ENCODE measurements around the gene TBC1D17. TPM values are rescaled to one million over a fixed set of nuclear protein-coding genes. Genes with fewer than 3 reads are reported as not detected.

Gene TBC1D17
- total RNA-seq, 1 experiment from 2014 or later = 12.6 TPM

- Histone ChIP-seq H3K36me3 (replicated peaks; ENCODE audit: control insufficient read depth, insufficient read depth, low read length) (peaks cover 11% of the 10 kb centered on the region), H3K27me3 (ENCODE audit: control insufficient read depth, insufficient read depth, low read length) (no peaks in the 10 kb centered on the region), H3K4me3 (ENCODE audit: insufficient read depth, low read depth, low read length) (no peak overlapping the region)
Observed at GRCh38 chr19:49931293-49932040, 54.0 kb downstream of the TBC1D17 start.

GRCh38 chr19:49932041-49932451, 54.5 kb downstream of the TBC1D17 start:
- no peak for DNase-seq
- no peaks in the 10 kb centered on the region for H3K27me3 ChIP-seq (ENCODE audit: control insufficient read depth, insufficient read depth, low read length)
- no peak overlapping the region for H3K4me3 ChIP-seq (ENCODE audit: insufficient read depth, low read depth, low read length)
- peaks cover 7% of the 10 kb centered on the region for H3K36me3 ChIP-seq (replicated peaks; ENCODE audit: control insufficient read depth, insufficient read depth, low read length)

More at GRCh38 chr19:49931293-49932040, 54.0 kb downstream of the TBC1D17 start:
- DNase-seq = no peak

GRCh38 chr19:49932731-49933131, 55.2 kb downstream of the TBC1D17 start:
- Histone ChIP-seq H3K27me3 (ENCODE audit: control insufficient read depth, insufficient read depth, low read length) (no peaks in the 10 kb centered on the region), H3K4me3 (ENCODE audit: insufficient read depth, low read depth, low read length) (no peak overlapping the region), H3K36me3 (replicated peaks; ENCODE audit: control insufficient read depth, insufficient read depth, low read length) (peaks cover 1% of the 10 kb centered on the region)
- no peak for DNase-seq

GRCh38 chr19:49933643-49934042, 56.1 kb downstream of the TBC1D17 start:
- peaks cover 2% of the 10 kb centered on the region; the same call in 1 of the 2 replicates for H3K27me3 ChIP-seq (ENCODE audit: control insufficient read depth, insufficient read depth, low read length)
- H3K36me3 ChIP-seq (replicated peaks; ENCODE audit: control insufficient read depth, insufficient read depth, low read length) = no peaks in the 10 kb centered on the region
- no peak overlapping the region for H3K4me3 ChIP-seq (ENCODE audit: insufficient read depth, low read depth, low read length)
- no peak for DNase-seq

GRCh38 chr19:49936549-49936948, 59.0 kb downstream of the TBC1D17 start:
- H3K4me3 ChIP-seq (ENCODE audit: insufficient read depth, low read depth, low read length) = no peak overlapping the region
- DNase-seq = no peak
- H3K27me3 ChIP-seq (ENCODE audit: control insufficient read depth, insufficient read depth, low read length) = peaks cover 2% of the 10 kb centered on the region; the same call in 1 of the 2 replicates
- H3K36me3 ChIP-seq (replicated peaks; ENCODE audit: control insufficient read depth, insufficient read depth, low read length) = no peaks in the 10 kb centered on the region

- DNase-seq = peak; percentile 93
- H3K36me3 ChIP-seq (replicated peaks; ENCODE audit: control insufficient read depth, insufficient read depth, low read length) = no peaks in the 10 kb centered on the region
- peaks cover 2% of the 10 kb centered on the region; the same call in 1 of the 2 replicates for H3K27me3 ChIP-seq (ENCODE audit: control insufficient read depth, insufficient read depth, low read length)
- H3K4me3 ChIP-seq (ENCODE audit: insufficient read depth, low read depth, low read length) = 0 out of 2 replicates have a peak overlapping the region, but pooled peaks have one; percentile 1
Observed at GRCh38 chr19:49937750-49938381, 60.4 kb downstream of the TBC1D17 start.

Other genes starting within 250 kb of the TBC1D17 start
- 13.3 and 20.1 TPM in 2 replicates for gene RRAS, start 237.6 kb upstream of the TBC1D17 start, total RNA-seq (2014; rRNA removed; shearing (Covaris generic))
- gene SCAF1, start 235.5 kb upstream of the TBC1D17 start, total RNA-seq (2014; rRNA removed; shearing (Covaris generic)) = 32.9 and 37.0 TPM in 2 replicates
- 107 and 108 TPM in 2 replicates for gene IRF3, start 211.8 kb upstream of the TBC1D17 start, total RNA-seq (2014; rRNA removed; shearing (Covaris generic))
- 34.3 and 42.5 TPM in 2 replicates for gene BCL2L12, start 211.8 kb upstream of the TBC1D17 start, total RNA-seq (2014; rRNA removed; shearing (Covaris generic))
- 690 and 848 TPM in 2 replicates for gene PRMT1, start 200.4 kb upstream of the TBC1D17 start, total RNA-seq (2014; rRNA removed; shearing (Covaris generic))
- gene ADM5, start 188.1 kb upstream of the TBC1D17 start, total RNA-seq (2014; rRNA removed; shearing (Covaris generic)) = 1.4 and 1.8 TPM in 2 replicates
- gene CPT1C, start 186.6 kb upstream of the TBC1D17 start, total RNA-seq (2014; rRNA removed; shearing (Covaris generic)) = 25.8 and 28.9 TPM in 2 replicates
- 0.24 and 0.52 TPM in 2 replicates for gene TSKS, start 114.4 kb upstream of the TBC1D17 start, total RNA-seq (2014; rRNA removed; shearing (Covaris generic))
- 208 and 249 TPM in 2 replicates for gene AP2A1, start 110.7 kb upstream of the TBC1D17 start, total RNA-seq (2014; rRNA removed; shearing (Covaris generic))
- 48.5 and 49.5 TPM in 2 replicates for gene FUZ, start 64.4 kb upstream of the TBC1D17 start, total RNA-seq (2014; rRNA removed; shearing (Covaris generic))
- 49.3 and 53.5 TPM in 2 replicates for gene MED25, start 59.4 kb upstream of the TBC1D17 start, total RNA-seq (2014; rRNA removed; shearing (Covaris generic))
- gene PTOV1, start 26.5 kb upstream of the TBC1D17 start, total RNA-seq (2014; rRNA removed; shearing (Covaris generic)) = 205 and 219 TPM in 2 replicates
- 76.2 and 94.7 TPM in 2 replicates for gene PNKP, start 10.1 kb upstream of the TBC1D17 start, total RNA-seq (2014; rRNA removed; shearing (Covaris generic))
- gene AKT1S1, start 347 bp upstream of the TBC1D17 start, total RNA-seq (2014; rRNA removed; shearing (Covaris generic)) = 7.2 and 12.9 TPM in 2 replicates
- 0.59 and 0.73 TPM in 2 replicates for gene IL4I1, start 19.2 kb downstream of the TBC1D17 start, total RNA-seq (2014; rRNA removed; shearing (Covaris generic))
- 10.7 and 15.0 TPM in 2 replicates for gene ATF5, start 51.5 kb downstream of the TBC1D17 start, total RNA-seq (2014; rRNA removed; shearing (Covaris generic))
- 104 and 109 TPM in 2 replicates for gene NUP62, start 51.8 kb downstream of the TBC1D17 start, total RNA-seq (2014; rRNA removed; shearing (Covaris generic))
- gene SIGLEC11, start 83.5 kb downstream of the TBC1D17 start, total RNA-seq (2014; rRNA removed; shearing (Covaris generic)) = not detected in 2 replicates
- 27.7 and 34.3 TPM in 2 replicates for gene VRK3, start 147.7 kb downstream of the TBC1D17 start, total RNA-seq (2014; rRNA removed; shearing (Covaris generic))
- gene ZNF473, start 148.3 kb downstream of the TBC1D17 start, total RNA-seq (2014; rRNA removed; shearing (Covaris generic)) = 6.8 and 8.2 TPM in 2 replicates

All from H7 (cell line).